ENCODE results near the gene ANO2.
"Not testable (repeated sequence)": the region's sequence is repeated elsewhere in the genome, so short reads cannot be mapped to it uniquely, and the experiment has no call there.

The ANO2 gene

GRCh38 chr12:5658339-5658941, 286.6 kb downstream of the ANO2 start:
- DNase-seq (ENCODE audit: low spot score); H3K4me1 Mint-ChIP-seq (ENCODE audit: low read depth); H3K9me3 Mint-ChIP-seq; H3K27ac Mint-ChIP-seq; H3K4me3 Mint-ChIP-seq; H3K36me3 Mint-ChIP-seq (ENCODE audit: low read depth); H3K27me3 Mint-ChIP-seq (ENCODE audit: low read depth): not testable (repeated sequence)

- Mint-ChIP-seq H3K27ac (no peak overlapping the region), H3K4me1 (ENCODE audit: low read depth) (no peaks in the 10 kb centered on the region), H3K4me3 (no peak overlapping the region), H3K9me3 (no peaks in the 10 kb centered on the region), H3K27me3 (ENCODE audit: low read depth) (no peaks in the 10 kb centered on the region), H3K36me3 (ENCODE audit: low read depth) (no peaks in the 10 kb centered on the region)
- DNase-seq (ENCODE audit: low spot score) = no peak
Observed at GRCh38 chr12:5656836-5657235, 288.2 kb downstream of the ANO2 start.

- no peak overlapping the region for H3K27ac Mint-ChIP-seq
- no peak for DNase-seq (ENCODE audit: low spot score)
- H3K9me3 Mint-ChIP-seq = no peaks in the 10 kb centered on the region
- H3K4me1 Mint-ChIP-seq (ENCODE audit: low read depth) = no peaks in the 10 kb centered on the region
- H3K36me3 Mint-ChIP-seq (ENCODE audit: low read depth) = no peaks in the 10 kb centered on the region
- H3K27me3 Mint-ChIP-seq (ENCODE audit: low read depth) = no peaks in the 10 kb centered on the region
- H3K4me3 Mint-ChIP-seq = no peak overlapping the region
Observed at GRCh38 chr12:5655120-5655519, 289.9 kb downstream of the ANO2 start.

GRCh38 chr12:5654019-5654418, 291.0 kb downstream of the ANO2 start:
- Mint-ChIP-seq H3K36me3 (ENCODE audit: low read depth) (no peaks in the 10 kb centered on the region), H3K27ac (no peak overlapping the region), H3K4me1 (ENCODE audit: low read depth) (no peaks in the 10 kb centered on the region), H3K27me3 (ENCODE audit: low read depth) (no peaks in the 10 kb centered on the region), H3K9me3 (no peaks in the 10 kb centered on the region), H3K4me3 (no peak overlapping the region)
- no peak for DNase-seq (ENCODE audit: low spot score)

DNA sequence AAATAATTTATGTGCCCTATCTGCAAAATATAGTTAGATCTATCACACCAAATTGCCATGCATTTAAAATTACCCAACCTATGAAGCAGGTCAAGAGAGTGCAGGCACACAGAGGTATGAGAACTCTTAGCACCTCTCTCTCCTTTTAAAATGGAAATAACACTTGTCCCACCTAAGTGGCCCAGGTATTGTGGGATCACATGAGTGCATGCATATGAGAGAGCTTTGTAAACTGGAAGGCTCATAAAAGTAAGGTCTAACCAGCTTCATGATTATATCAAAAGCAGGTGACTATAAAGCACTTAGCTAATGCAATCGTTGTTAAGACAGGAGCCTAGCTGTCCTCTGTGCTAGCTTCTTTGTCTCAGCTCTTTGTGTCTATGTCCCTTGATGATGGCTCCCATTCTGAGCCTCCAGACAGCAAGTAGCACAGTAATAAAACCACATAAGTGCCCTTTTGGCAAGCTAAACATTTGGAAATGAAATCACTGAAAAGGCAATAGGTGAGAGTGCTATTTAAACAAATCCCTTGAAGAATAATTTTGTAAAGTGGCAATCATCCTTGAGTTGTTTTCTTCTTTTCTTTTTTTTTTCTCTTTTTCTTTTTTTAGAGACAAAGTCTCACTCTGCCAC, 294.1 kb downstream of the ANO2 start:
- Mint-ChIP-seq H3K4me3 (no peak overlapping the region), H3K27ac (no peak overlapping the region), H3K27me3 (ENCODE audit: low read depth) (peaks cover 2% of the 10 kb centered on the region), H3K4me1 (ENCODE audit: low read depth) (no peaks in the 10 kb centered on the region), H3K36me3 (ENCODE audit: low read depth) (no peaks in the 10 kb centered on the region), H3K9me3 (no peaks in the 10 kb centered on the region)
- DNase-seq (ENCODE audit: low spot score) = no peak

- H3K4me3 Mint-ChIP-seq = no peak overlapping the region
- H3K9me3 Mint-ChIP-seq = no peaks in the 10 kb centered on the region
- H3K27ac Mint-ChIP-seq = no peak overlapping the region
- DNase-seq (ENCODE audit: low spot score) = no peak
- H3K4me1 Mint-ChIP-seq (ENCODE audit: low read depth) = no peaks in the 10 kb centered on the region
- no peaks in the 10 kb centered on the region for H3K36me3 Mint-ChIP-seq (ENCODE audit: low read depth)
- H3K27me3 Mint-ChIP-seq (ENCODE audit: low read depth) = peaks cover 2% of the 10 kb centered on the region
Observed at GRCh38 chr12:5650281-5650680, 294.8 kb downstream of the ANO2 start.

GRCh38 chr12:5648692-5649359, 296.2 kb downstream of the ANO2 start:
- Mint-ChIP-seq H3K4me3 (no peak overlapping the region), H3K27me3 (ENCODE audit: low read depth) (peaks cover 2% of the 10 kb centered on the region), H3K27ac (no peak overlapping the region), H3K9me3 (no peaks in the 10 kb centered on the region), H3K4me1 (ENCODE audit: low read depth) (no peaks in the 10 kb centered on the region), H3K36me3 (ENCODE audit: low read depth) (no peaks in the 10 kb centered on the region)
- no peak for DNase-seq (ENCODE audit: low spot score)

GRCh38 chr12:5643266-5643665, 301.8 kb downstream of the ANO2 start:
- Mint-ChIP-seq H3K4me1 (ENCODE audit: low read depth) (no peaks in the 10 kb centered on the region), H3K9me3 (no peaks in the 10 kb centered on the region), H3K36me3 (ENCODE audit: low read depth) (no peaks in the 10 kb centered on the region)

GRCh38 chr12:5637698-5638097, 307.4 kb downstream of the ANO2 start:
- H3K4me3 Mint-ChIP-seq = no peak overlapping the region
- no peak for DNase-seq (ENCODE audit: low spot score)
- H3K27me3 Mint-ChIP-seq (ENCODE audit: low read depth) = no peaks in the 10 kb centered on the region
- H3K4me1 Mint-ChIP-seq (ENCODE audit: low read depth) = no peaks in the 10 kb centered on the region
- H3K27ac Mint-ChIP-seq = no peak overlapping the region
- no peaks in the 10 kb centered on the region for H3K9me3 Mint-ChIP-seq
- H3K36me3 Mint-ChIP-seq (ENCODE audit: low read depth) = no peaks in the 10 kb centered on the region

More at GRCh38 chr12:5643266-5643665, 301.8 kb downstream of the ANO2 start:
- no peak overlapping the region for H3K4me3 Mint-ChIP-seq
- peaks cover 2% of the 10 kb centered on the region for H3K27me3 Mint-ChIP-seq (ENCODE audit: low read depth)
- H3K27ac Mint-ChIP-seq = no peak overlapping the region
- no peak for DNase-seq (ENCODE audit: low spot score)

- H3K36me3 Mint-ChIP-seq (ENCODE audit: low read depth) = no peaks in the 10 kb centered on the region
- no peaks in the 10 kb centered on the region for H3K9me3 Mint-ChIP-seq
- no peaks in the 10 kb centered on the region for H3K27me3 Mint-ChIP-seq (ENCODE audit: low read depth)
- no peak overlapping the region for H3K27ac Mint-ChIP-seq
- DNase-seq (ENCODE audit: low spot score) = no peak
- no peak overlapping the region for H3K4me3 Mint-ChIP-seq
- H3K4me1 Mint-ChIP-seq (ENCODE audit: low read depth) = no peaks in the 10 kb centered on the region
Observed at GRCh38 chr12:5636907-5637306, 308.2 kb downstream of the ANO2 start.

DNA sequence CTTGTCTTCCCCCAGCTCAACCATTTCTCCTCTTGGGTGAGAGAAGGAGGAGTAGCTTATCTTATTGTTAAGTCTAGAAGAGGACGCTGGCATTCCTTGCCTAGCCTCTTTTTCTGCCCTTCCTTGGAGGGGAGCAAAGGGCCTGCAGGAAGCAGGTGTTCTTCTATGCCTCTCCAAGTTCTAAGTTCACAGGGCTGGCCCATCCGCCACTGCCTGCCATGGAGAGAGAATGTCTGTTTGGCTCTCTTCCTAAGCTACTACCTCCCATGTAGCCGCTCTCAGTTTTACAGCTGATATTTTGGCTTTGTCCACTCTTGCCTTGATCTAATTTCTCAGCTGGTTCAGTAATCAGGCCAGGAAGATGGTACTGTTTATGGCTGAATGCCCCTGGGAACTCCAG, 312.0 kb downstream of the ANO2 start:
- no peaks in the 10 kb centered on the region for H3K4me1 Mint-ChIP-seq (ENCODE audit: low read depth)
- no peak overlapping the region for H3K27ac Mint-ChIP-seq
- no peaks in the 10 kb centered on the region for H3K9me3 Mint-ChIP-seq

GRCh38 chr12:5632453-5632852, 312.6 kb downstream of the ANO2 start:
- Mint-ChIP-seq H3K36me3 (ENCODE audit: low read depth) (no peaks in the 10 kb centered on the region), H3K27me3 (ENCODE audit: low read depth) (no peaks in the 10 kb centered on the region), H3K27ac (no peak overlapping the region)

More for the DNA sequence above, 312.0 kb downstream of the ANO2 start:
- Mint-ChIP-seq H3K4me3 (no peak overlapping the region), H3K27me3 (ENCODE audit: low read depth) (no peaks in the 10 kb centered on the region), H3K36me3 (ENCODE audit: low read depth) (no peaks in the 10 kb centered on the region)
- DNase-seq (ENCODE audit: low spot score) = no peak

GRCh38 chr12:5631497-5631896, 313.6 kb downstream of the ANO2 start:
- H3K4me3 Mint-ChIP-seq = no peak overlapping the region
- H3K4me1 Mint-ChIP-seq (ENCODE audit: low read depth) = no peaks in the 10 kb centered on the region
- H3K36me3 Mint-ChIP-seq (ENCODE audit: low read depth) = no peaks in the 10 kb centered on the region
- no peak overlapping the region for H3K27ac Mint-ChIP-seq
- DNase-seq (ENCODE audit: low spot score) = no peak
- H3K9me3 Mint-ChIP-seq = no peaks in the 10 kb centered on the region
- H3K27me3 Mint-ChIP-seq (ENCODE audit: low read depth) = no peaks in the 10 kb centered on the region

More at GRCh38 chr12:5632453-5632852, 312.6 kb downstream of the ANO2 start:
- no peak for DNase-seq (ENCODE audit: low spot score)
- no peak overlapping the region for H3K4me3 Mint-ChIP-seq
- no peaks in the 10 kb centered on the region for H3K9me3 Mint-ChIP-seq
- H3K4me1 Mint-ChIP-seq (ENCODE audit: low read depth) = no peaks in the 10 kb centered on the region

- H3K4me1 Mint-ChIP-seq (ENCODE audit: low read depth) = no peaks in the 10 kb centered on the region
- DNase-seq (ENCODE audit: low spot score) = no peak
Observed at GRCh38 chr12:5630726-5631125, 314.3 kb downstream of the ANO2 start.

More at GRCh38 chr12:5630726-5631125, 314.3 kb downstream of the ANO2 start:
- H3K27ac Mint-ChIP-seq = no peak overlapping the region
- H3K36me3 Mint-ChIP-seq (ENCODE audit: low read depth) = no peaks in the 10 kb centered on the region
- no peaks in the 10 kb centered on the region for H3K27me3 Mint-ChIP-seq (ENCODE audit: low read depth)
- no peaks in the 10 kb centered on the region for H3K9me3 Mint-ChIP-seq
- H3K4me3 Mint-ChIP-seq = no peak overlapping the region
